HG03280 (cell line): Measurements from ENCODE around the gene ZBED2.
"Not testable (repeated sequence)": the region's sequence is repeated elsewhere in the genome, so short reads cannot be mapped to it uniquely, and the experiment has no call there.

Experiments used
- ATAC-seq: cut with Tn5 transposase; IDR thresholded peaks from one replicate; pipeline ENCODE4 v1.9.1; 2021; ENCODE audit warnings: mild to moderate bottlenecking, moderate library complexity; ENCODE audit not compliant: unreplicated experiment

Gene ZBED2

DNA sequence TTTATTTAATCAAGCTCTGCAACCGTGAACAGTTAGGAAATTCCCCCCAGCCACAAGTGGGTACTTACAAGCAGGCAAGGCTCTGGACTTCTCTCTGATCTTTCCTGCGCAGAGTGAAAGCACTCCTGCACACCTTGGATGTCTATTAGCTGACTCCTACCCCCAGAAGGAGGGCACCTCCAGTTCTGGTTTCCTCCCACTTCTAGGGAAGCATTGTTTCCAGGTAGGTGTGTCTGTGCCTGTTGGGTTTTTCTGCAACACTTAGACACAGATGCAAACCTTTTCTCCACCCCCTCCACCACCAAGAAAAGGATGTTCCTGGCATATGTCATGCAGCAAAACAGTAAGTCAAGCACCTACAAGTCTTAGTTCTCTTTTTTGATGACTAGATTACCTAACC lies at the start of gene ZBED2:
Gene ZBED2, minus strand, starts transcription at position 115 of the 400 bp plus-strand sequence. CDS start 1,145 bp downstream, outside the sequence.
- ATAC-seq = no peak

DNA sequence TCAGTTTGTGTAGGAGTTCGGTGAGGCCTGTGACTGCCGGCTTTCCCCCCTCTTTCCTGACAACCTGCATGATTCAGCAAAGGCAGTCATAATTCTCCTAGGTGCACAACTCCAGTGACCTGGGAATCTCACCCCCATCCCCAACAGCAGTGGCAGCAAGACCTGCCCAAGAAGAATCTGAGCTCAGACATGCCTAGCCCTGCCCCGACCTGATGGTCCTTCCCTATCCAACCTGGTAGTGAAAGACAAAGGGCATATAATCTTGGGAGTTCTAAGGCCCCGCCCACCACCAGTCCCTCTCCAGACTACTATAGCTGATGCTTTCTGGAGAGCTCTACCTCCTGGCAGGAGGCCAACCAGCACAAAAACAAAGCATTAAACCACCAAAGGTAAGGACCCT lies 44.2 kb upstream of the ZBED2 start:
- no peak for ATAC-seq

GRCh38 chr3:111636366-111636885 lies 41.3 kb upstream of the ZBED2 start:
- no peak for ATAC-seq

GRCh38 chr3:111635403-111635802 lies 40.3 kb upstream of the ZBED2 start:
- ATAC-seq = no peak

DNA sequence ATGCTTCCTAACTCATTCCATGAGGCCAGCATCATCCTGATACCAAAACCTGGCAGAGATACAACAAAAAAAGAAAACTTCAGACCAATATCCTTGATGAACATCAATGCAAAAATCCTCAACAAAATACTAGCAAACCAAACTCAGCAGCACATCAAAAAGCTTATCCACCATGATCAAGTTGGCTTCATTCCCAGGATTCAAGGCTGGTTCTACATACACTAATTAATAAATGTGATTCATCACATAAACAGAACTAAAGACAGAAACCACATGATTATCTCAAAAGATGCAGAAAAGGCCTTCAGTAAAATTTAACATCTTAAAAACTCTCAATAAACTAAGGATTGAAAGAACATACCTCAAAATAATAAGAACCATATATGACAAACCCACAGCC lies 35.5 kb upstream of the ZBED2 start:
- not testable (repeated sequence) for ATAC-seq

DNA sequence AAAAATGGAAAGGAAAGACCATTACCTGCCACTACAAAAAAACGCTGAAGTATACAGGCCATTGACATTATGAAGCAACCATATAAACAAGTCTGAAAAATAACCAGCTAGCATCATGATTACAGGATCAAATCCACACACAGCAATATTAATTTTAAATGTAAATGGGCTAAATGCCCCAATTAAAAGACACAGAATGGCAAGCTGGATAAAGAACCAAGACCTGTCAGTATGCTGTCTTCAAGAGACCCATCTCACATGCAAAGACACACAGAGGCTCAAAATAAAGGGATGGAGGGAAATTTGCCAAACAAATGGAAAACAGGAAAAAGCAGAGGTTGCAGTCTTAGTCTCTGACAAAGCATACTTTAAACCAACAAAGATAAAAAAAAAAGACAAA lies 33.9 kb upstream of the ZBED2 start:
- ATAC-seq = not testable (repeated sequence)

GRCh38 chr3:111627092-111627491 lies 31.9 kb upstream of the ZBED2 start:
- ATAC-seq = no peak

- no peak for ATAC-seq
Measured at GRCh38 chr3:111621535-111621934, 26.4 kb upstream of the ZBED2 start.

DNA sequence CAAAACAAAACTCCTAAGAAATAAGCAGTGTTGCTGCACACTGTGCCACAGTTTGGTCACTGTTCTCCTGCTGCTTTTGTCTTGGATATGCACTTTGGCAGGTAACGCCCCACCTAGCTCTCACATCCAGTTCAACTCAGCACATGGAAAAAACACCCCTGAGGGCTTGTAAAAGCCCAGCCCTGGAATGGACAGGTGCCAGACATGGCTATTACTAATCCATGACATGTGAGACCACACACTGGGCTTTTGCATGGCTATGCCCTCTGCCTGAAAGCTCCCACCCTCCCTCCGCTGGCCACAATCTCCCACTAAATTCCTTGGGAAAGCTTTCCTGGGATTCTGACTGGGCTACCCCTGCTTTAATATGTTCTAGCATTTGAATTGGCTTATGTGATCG lies 24.7 kb upstream of the ZBED2 start:
- ATAC-seq = no peak

- ATAC-seq = no peak
Measured at GRCh38 chr3:111618945-111619344, 23.8 kb upstream of the ZBED2 start.

GRCh38 chr3:111617912-111618601 lies 22.9 kb upstream of the ZBED2 start:
- ATAC-seq = no peak

- ATAC-seq = no peak
Measured at GRCh38 chr3:111617406-111617805, 22.3 kb upstream of the ZBED2 start.

DNA sequence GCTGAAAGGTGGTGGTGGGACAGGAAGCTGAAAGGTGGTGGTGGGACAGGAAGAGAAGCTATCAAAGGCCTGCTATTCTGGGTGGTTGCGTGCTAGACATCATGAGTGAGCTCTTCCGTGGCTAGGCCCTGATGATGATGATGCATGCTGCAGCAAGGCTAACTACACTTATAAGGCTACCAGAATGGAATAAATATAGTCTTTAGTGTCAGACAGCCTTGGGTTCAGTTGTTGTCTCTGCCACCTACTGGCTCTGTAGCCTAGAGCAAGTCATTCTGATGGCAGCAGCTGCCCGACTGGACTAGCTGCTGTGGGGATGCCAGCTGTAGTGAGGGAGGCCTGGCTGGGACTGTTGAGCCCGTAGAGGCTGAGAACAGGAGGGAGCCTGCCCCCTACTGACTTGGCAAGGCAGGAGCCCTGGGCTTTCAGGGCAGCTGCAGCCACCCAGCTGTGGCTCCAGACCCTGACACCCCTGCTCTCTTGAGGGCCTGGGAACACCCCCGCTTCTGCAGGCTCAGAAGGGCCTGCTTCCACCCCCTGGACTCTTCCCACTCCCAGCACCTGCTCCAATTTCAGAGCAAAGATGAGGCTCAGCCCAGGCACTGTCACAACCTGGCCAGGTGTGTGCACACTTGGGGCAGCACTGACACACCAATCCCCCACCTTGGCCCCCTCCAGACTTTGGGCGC lies 21.4 kb upstream of the ZBED2 start:
- ATAC-seq = peak; percentile 77

- ATAC-seq = no peak
Measured at GRCh38 chr3:111615880-111616279, 20.7 kb upstream of the ZBED2 start.

DNA sequence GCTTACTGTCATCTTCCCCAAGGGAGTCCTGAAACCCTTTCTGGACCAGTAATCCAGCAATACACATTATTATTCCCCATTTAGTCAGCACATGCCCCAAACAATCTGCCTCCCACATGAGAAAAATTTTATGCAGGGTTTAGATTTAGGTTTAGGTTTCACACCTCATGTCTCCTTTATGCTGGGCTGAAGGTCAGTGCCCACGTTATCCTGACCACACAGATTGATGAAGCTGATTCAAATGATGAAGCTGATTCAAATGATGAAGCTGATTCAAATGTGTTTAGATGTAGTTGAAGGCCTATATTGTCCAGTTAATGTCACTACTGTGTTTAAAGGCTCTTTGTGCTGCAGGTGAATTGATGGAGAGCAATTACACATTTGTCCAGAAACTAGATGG lies 18.1 kb upstream of the ZBED2 start:
- ATAC-seq = no peak

DNA sequence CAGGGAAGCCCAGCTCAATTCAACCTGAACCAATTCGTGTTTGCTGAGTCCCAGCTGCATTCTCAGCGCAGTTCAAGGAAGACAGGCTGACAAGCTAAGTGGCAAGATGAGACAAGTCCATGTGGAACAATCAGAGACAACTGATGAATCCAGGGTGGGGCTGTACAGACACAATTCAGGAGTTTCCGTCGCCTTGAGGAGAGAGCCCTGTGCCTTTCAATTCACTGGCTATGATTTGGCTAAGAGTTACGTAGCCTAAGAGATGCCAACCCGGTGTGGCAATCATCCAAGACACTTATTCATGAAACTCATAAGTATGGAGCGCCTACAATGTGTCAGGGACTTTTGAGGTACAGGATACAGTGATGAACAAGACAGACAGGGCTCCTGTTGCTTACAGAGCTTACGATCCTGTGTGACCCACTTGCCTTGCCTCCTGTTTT lies 15.5 kb upstream of the ZBED2 start:
- peak; percentile 9 for ATAC-seq

GRCh38 chr3:111610189-111610588 lies 15.0 kb upstream of the ZBED2 start:
- peak; percentile 91 for ATAC-seq

DNA sequence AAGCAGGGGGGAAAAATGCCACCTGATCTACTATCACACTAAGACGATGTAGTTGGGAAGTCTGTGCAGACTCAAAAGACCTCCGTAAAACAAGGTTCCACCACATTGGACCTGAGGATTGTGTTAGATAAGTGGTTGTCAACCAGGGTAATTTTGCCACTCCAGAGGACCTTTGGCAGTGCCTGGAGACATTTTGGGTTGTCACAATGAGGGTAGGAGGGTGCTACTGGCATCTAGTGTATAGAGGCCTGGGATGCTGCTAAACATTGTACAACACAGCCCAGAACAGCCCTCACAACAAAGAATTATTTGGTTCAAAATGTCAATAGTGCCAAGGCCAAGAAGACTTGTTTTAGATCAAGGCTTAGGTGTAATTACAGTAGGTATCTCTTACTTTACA lies 14.6 kb upstream of the ZBED2 start:
- no peak for ATAC-seq

DNA sequence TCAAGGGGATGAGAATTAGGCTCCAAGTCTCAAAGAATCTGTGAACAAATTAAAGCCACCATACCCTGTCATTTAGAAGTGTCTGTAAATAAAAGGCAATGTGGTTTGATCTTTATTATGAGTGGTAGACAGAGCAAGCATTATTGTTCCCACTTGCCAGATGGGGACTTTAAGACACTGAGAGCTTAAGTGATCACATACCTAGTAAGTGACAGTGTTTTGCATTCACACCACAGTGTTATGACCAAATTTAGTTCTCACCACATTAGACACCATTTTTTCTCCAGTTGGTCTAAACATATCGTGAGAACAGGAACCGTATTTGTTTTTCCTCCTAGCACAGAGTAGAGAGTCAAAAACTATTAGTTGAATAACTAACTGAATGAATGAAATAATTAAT lies 13.2 kb upstream of the ZBED2 start:
- ATAC-seq = no peak

GRCh38 chr3:111607240-111607920 lies 12.2 kb upstream of the ZBED2 start:
- ATAC-seq = no peak

GRCh38 chr3:111605493-111605892 lies 10.3 kb upstream of the ZBED2 start:
- ATAC-seq = no peak

- no peak for ATAC-seq
Measured at GRCh38 chr3:111605018-111605417, 9.9 kb upstream of the ZBED2 start.
